Measurements from ENCODE around the gene NUTM2D.
"Not testable (repeated sequence)": the region's sequence is repeated elsewhere in the genome, so short reads cannot be mapped to it uniquely, and the experiment has no call there.

Gene NUTM2D

DNA sequence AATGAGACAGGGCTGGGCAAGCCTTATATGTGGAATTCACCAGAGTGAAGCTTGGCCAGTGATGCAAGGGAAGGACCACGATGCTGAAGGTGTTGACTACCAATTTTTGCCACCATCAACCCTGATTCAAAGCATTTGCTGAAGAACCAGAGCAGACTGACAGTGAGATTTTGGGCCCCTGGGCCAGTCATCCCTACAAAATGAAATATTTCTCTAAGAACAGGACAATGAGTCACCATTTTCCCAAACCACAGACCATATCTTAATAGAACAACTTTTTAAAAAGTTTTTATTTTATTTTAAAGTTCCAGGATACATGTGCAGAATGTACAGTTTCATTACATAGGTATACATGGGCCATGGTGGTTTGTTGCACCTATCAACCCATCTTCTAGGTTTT, 16.5 kb downstream of the NUTM2D start:
- H3K27ac ChIP-seq: not testable (repeated sequence)

DNA sequence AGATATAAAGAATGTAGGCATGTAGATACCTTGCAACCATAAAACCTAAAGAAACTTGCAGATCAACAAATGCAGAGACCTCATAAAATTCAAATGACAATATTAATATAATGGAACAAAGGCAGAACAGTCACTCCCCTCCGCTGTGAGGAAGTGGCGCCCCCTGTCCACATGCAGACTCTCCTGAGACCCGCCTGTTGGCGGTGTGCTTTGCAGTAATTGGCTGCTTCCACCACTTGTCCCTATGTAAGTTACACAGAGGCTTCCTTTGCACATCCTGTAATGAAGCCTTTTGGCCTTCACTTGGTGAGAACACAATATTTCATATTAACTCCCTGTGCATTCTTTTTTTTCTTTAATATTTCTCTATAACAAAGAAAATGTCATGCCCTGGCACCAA, 21.6 kb downstream of the NUTM2D start:
- H3K27ac ChIP-seq: not testable (repeated sequence)

DNA sequence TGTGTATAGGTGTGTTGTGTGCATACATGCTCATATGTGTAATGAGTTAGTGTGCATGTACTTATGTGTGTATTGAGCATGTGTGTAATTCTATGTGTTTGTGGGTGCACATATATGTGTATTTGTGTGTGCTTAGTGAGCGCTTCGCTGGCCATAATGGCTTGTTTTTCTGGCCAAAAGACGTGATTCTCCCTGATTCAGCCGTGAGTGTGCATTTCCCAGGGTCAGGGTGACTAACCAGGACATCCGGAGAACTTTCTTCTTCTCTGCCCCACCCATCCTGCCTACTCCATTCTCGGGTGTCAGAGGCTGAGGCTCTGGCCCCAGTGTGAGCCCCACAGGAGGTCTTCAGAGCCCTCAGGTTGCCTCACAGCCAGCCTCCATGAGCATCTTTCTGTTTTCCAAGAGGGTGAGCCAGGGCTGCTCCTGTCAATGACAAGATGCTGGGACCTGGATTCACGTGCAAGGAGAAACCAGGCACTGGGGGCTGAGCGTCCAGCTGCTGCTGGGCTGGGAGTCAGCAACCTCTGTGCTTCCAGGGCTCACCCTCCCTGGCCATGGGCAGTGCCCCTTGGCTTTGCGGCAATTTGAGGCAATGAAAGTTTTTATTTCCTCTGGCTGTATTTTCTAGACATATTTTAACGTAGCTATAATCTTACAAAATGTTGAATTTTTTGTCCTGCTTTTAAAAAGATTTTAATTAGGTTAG, 25.8 kb downstream of the NUTM2D start:
- not testable (repeated sequence) for H3K27ac ChIP-seq

DNA sequence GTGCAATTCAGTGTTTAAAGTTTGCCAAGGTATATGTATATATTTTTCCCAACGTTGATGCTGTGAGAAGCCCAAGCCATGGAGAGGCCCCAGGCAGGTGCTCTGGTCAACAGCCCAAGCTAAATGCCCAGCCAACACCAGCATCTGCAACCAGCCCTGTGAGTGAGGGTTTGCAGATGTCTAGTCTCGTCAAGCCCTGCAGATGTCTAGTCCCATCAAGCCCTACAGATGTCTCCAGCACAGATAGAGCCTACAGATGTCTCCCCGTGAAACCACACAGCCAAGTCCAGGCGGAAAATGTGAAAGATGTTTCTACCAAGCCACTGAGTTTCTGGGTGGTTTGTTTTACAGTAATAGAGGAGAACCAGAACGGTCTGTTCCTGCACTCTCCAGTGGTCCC, 26.7 kb downstream of the NUTM2D start:
- H3K27ac ChIP-seq: not testable (repeated sequence)

DNA sequence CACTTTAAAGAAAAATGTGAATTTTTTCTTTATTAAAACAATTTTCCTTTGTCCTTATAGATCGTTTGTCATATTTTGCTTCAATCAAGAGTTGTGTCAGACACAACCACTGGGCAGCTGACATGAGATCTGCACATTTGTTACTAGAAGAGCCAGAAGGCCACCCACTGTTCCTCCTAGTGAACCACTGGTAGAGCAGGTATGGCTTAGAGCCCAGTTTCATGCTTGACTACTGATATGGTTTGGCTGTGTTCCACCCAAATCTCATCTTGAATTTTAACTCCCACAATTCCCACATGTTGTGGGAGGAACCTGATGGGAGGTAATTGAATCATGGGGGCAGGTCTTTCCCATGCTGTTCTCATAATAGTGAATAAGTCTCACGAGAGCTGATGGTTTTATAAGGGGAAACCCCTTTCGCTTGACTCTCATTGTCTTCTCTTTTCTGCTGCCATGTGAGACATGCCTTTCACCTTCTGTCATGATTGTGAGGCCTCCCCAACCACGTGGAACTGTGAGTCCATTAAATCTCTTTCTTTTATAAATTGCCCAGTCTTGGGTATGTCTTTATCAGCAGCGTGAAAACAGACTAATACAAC, 28.3 kb downstream of the NUTM2D start:
- H3K27ac ChIP-seq: not testable (repeated sequence)

DNA sequence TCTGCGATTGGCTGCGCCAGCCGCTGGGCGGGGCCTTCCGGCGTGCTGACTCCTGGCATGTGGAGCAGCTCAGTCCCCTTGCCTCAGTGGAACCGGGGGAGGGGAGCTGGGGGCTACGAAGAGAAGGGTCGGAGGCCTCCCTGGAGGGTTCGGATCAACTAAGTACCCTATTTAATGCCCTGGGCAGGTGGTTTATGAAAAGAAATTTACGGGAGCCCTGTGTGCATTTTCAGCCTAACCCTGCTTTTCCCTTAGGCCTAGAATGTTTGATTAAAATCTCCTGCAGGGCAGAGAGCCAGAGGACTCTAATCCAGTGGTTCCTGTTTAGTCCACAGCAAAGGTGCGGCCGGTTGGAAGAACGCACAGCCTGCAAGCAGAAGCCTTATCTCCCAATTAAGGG, 33.8 kb downstream of the NUTM2D start:
- not testable (repeated sequence) for H3K27ac ChIP-seq

DNA sequence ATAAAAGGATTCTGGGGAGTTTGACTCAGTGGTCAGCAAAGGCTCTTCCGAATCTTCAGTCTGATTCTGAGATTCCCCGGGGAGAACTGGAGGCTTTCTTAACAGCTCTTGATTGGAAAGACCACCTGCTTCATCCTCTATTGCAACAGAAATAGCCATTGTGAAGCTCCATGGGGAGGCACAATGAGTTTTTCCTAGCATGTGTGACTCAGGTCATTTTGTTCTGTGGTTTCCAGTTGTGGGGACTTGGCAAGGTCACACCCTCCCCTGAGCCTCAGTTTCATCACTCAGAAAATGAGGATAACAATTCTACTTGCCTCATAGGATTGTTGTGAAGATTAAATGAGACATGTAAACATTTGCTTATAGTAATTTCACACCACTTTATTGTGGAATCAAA, 38.7 kb downstream of the NUTM2D start:
- H3K27ac ChIP-seq: not testable (repeated sequence)

DNA sequence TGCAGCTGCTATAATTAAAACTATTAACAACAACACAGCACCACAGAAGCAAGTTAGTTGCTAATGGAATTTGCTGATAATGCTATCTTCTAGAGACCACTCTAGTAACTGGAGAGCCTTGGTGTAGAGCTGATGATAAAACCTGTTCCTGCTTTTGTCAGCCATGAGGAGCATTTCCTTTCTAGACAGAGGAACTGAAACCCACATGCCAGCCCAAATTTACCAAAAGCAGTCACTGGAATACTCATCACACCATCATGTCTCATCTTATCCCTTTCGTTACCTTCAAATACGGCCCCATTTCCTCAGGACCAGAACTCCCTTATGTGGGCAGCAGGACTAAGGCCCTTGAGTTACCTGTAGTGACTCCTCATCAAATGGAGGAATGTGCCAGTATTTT, 40.9 kb downstream of the NUTM2D start:
- not testable (repeated sequence) for H3K27ac ChIP-seq

DNA sequence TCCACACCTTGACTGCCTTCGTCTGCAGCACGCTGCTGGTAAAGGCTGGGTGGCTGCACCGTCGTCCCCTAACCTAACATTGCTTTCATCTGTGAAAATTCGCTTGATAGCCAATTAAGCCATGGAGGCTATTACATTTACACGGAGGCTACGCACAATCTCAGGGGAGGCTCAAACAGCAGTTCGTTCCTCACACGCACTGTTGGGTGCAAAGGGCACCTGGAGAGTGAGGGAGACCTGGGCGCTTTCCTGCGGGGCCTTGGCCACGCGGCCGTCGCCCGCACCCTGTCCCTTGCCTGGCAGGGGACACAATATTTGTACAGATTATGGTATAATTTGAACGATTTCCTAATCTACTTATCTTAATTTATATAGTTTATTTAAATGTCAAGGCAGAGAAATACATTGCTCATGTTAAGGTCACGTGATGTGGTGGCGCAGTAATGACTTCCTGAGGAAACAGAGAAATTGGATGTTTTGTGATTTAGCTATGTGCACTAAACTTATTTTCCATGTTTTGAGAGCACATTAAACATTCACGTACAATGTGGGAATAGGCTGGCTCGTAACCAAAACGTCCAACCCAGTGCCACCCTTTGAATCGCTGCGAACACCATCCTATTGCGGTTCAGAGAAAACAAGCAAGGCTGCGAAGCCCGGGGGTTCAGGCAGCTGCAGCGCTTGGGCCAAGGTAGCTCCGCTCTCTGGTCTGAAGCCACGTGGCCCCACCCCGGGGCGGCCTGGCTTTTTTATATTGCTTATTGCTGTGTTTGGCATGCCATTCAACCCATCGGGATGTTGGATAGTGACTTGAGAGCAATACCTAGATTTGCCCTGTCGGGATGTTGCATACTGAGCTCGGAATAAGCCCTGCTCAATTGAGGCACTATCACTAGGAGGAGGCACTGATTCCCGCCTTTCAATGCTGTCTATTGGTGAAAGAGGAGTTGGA, 50.2 kb downstream of the NUTM2D start:
- H3K27ac ChIP-seq: not testable (repeated sequence)

DNA sequence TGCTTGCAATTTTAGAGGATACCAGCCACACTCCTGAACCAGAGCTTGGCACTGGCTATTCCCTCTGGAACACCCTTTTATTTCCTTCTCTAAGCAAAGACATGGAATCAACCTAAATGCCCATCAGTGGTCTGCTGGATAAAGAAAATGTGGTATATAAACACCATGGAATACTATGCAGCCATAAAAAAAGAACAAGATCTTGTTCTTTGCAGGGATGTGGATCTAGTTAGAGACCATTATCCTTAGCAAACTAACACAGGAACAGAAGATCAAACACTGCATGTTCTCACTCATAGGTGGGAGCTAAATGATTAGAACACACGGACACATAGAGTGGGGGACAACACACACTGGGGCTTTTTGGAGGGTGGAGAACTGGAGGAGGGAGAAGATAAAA, 56.4 kb downstream of the NUTM2D start:
- not testable (repeated sequence) for H3K27ac ChIP-seq

Measured in 22Rv1 (cell line).